ENCODE data around the gene DPP8. TPM values are rescaled to one million over a fixed set of nuclear protein-coding genes. Genes with fewer than 3 reads are reported as not detected.

Gene DPP8
- total RNA-seq, 5 donors from 2014 or later (not counting 1 experiment from before 2014, with no cell fraction given): 43.9 to 56.5 (median 49.9) TPM

- no peaks in the 10 kb centered on the region for H3K36me3 Mint-ChIP-seq
- H3K4me3 Mint-ChIP-seq: peak overlapping the region; percentile 26 to 93 (median 42)
- ATAC-seq (replicated peaks in 1 of 4) (no peak), DNase-seq (no peak)
- POLR2A ChIA-PET: no interaction called here
- H3K4me1 Mint-ChIP-seq: peaks cover 13 to 23% (median 15%) of the 10 kb centered on the region in 3 donors
- CTCF ChIA-PET: no interaction called here
- WGBS (ENCODE audit: insufficient coverage): 91% methylated on average over 9 of the region's 9 CpGs
- no peak overlapping the region for H3K4me3 ChIP-seq (ENCODE audit: control insufficient read depth in 1 of 2, extremely low read depth in 1 of 2, low read length in 1 of 2)
- peaks cover 0 to 22% of the 10 kb centered on the region in 2 experiments for H3K4me1 ChIP-seq (ENCODE audit: control insufficient read depth in 1 of 2, extremely low read depth in 1 of 2, insufficient read depth in 2 of 2, low read length in 2 of 2)
- peaks cover 57% of the 10 kb centered on the region in 2 donors for H3K27me3 Mint-ChIP-seq
- no peaks in the 10 kb centered on the region for H3K9me3 ChIP-seq
- H3K27ac Mint-ChIP-seq: no peak overlapping the region
- peaks cover 7 to 61% of the 10 kb centered on the region in 2 experiments for H3K27me3 ChIP-seq (replicated peaks in 1 of 2; ENCODE audit: control insufficient read depth in 2 of 2, extremely low read depth in 1 of 2, insufficient read depth in 2 of 2, low read length in 1 of 2)
- no peaks in the 10 kb centered on the region for H3K36me3 ChIP-seq (ENCODE audit: control insufficient read depth in 2 of 2, extremely low read depth in 1 of 2, insufficient read depth in 1 of 2, low read length in 1 of 2)
- no peaks in the 10 kb centered on the region for H3K9me3 Mint-ChIP-seq
- H3K27ac ChIP-seq (ENCODE audit: low read length): no peak overlapping the region
These were observed 93.4 kb downstream of the DPP8 start for GRCh38 chr15:65423976-65424679.

GRCh38 chr15:65423150-65423975, 94.1 kb downstream of the DPP8 start:
- peaks cover 62 to 65% of the 10 kb centered on the region in 2 donors for H3K27me3 Mint-ChIP-seq
- 28% methylated on average over 26 of the region's 28 CpGs for WGBS (ENCODE audit: insufficient coverage)
- H3K36me3 Mint-ChIP-seq: no peaks in the 10 kb centered on the region

GRCh38 chr15:65421360-65422215, 95.9 kb downstream of the DPP8 start:
- Mint-ChIP-seq H3K27me3 (peaks cover 73 to 80% of the 10 kb centered on the region in 2 donors), H3K27ac (no peak overlapping the region), H3K4me3 (peak overlapping the region; percentile 68 to 79 (median 78)), H3K36me3 (no peaks in the 10 kb centered on the region), H3K9me3 (no peaks in the 10 kb centered on the region), H3K4me1 (peaks cover 13 to 23% (median 15%) of the 10 kb centered on the region in 3 donors)
- Histone ChIP-seq H3K4me1 (ENCODE audit: control insufficient read depth in 1 of 2, extremely low read depth in 1 of 2, insufficient read depth in 2 of 2, low read length in 2 of 2) (peaks cover 0 to 22% of the 10 kb centered on the region in 2 experiments), H3K36me3 (ENCODE audit: control insufficient read depth in 2 of 2, extremely low read depth in 1 of 2, insufficient read depth in 1 of 2, low read length in 1 of 2) (no peaks in the 10 kb centered on the region), H3K27ac (ENCODE audit: low read length) (no peak overlapping the region), H3K27me3 (replicated peaks in 1 of 2; ENCODE audit: control insufficient read depth in 2 of 2, extremely low read depth in 1 of 2, insufficient read depth in 2 of 2, low read length in 1 of 2) (peaks cover 13 to 73% of the 10 kb centered on the region in 2 experiments), H3K4me3 (ENCODE audit: control insufficient read depth in 1 of 2, extremely low read depth in 1 of 2, low read length in 1 of 2) (peak overlapping the region in 1 of 2 donors; percentile 29), H3K9me3 (no peaks in the 10 kb centered on the region)
- DNase-seq (peak in 2 of 35 experiments; percentile 9 to 10), ATAC-seq (replicated peaks in 1 of 4) (peak in 2 of 4 experiments; percentile 19 to 23)
- ChIA-PET POLR2A (interaction anchor here (0.6 kb wide), 2 partner anchors 31 to 312 kb away, joined by 3 to 7 read pairs; no protein-coding TSS in a partner anchor), CTCF (interaction anchor here (0.5 to 1.1 kb wide), 4 partner anchors 9 to 227 kb away, joined by 3 to 4 read pairs (median 4); no protein-coding TSS in a partner anchor)
- WGBS (ENCODE audit: insufficient coverage): 2% methylated on average over 24 of the region's 39 CpGs

More at GRCh38 chr15:65423150-65423975, 94.1 kb downstream of the DPP8 start:
- Histone ChIP-seq H3K9me3 (no peaks in the 10 kb centered on the region), H3K27me3 (replicated peaks in 1 of 2; ENCODE audit: control insufficient read depth in 2 of 2, extremely low read depth in 1 of 2, insufficient read depth in 2 of 2, low read length in 1 of 2) (peaks cover 8 to 69% of the 10 kb centered on the region in 2 experiments), H3K36me3 (ENCODE audit: control insufficient read depth in 2 of 2, extremely low read depth in 1 of 2, insufficient read depth in 1 of 2, low read length in 1 of 2) (no peaks in the 10 kb centered on the region), H3K4me1 (ENCODE audit: control insufficient read depth in 1 of 2, extremely low read depth in 1 of 2, insufficient read depth in 2 of 2, low read length in 2 of 2) (peaks cover 0 to 22% of the 10 kb centered on the region in 2 experiments), H3K27ac (ENCODE audit: low read length) (no peak overlapping the region), H3K4me3 (ENCODE audit: control insufficient read depth in 1 of 2, extremely low read depth in 1 of 2, low read length in 1 of 2) (no peak overlapping the region)
- ATAC-seq (replicated peaks in 1 of 4) (no peak), DNase-seq (no peak)
- Mint-ChIP-seq H3K4me3 (peak overlapping the region; percentile 79 to 93 (median 80)), H3K9me3 (no peaks in the 10 kb centered on the region), H3K4me1 (peaks cover 13 to 23% (median 15%) of the 10 kb centered on the region in 3 donors), H3K27ac (peak overlapping the region in 1 of 2 donors; percentile 14)
- ChIA-PET CTCF (no interaction called here), POLR2A (no interaction called here)

GRCh38 chr15:65420975-65421359, 96.5 kb downstream of the DPP8 start:
- Histone ChIP-seq H3K4me3 (ENCODE audit: control insufficient read depth in 1 of 2, extremely low read depth in 1 of 2, low read length in 1 of 2) (no peak overlapping the region), H3K27me3 (replicated peaks in 1 of 2; ENCODE audit: control insufficient read depth in 2 of 2, extremely low read depth in 1 of 2, insufficient read depth in 2 of 2, low read length in 1 of 2) (peaks cover 13 to 73% of the 10 kb centered on the region in 2 experiments)

GRCh38 chr15:65418596-65418995, 98.9 kb downstream of the DPP8 start:
- no peak for ATAC-seq (replicated peaks in 1 of 4)
- H3K27me3 Mint-ChIP-seq: peaks cover 45 to 61% of the 10 kb centered on the region in 2 donors
- POLR2A ChIA-PET: no interaction called here

More at GRCh38 chr15:65420975-65421359, 96.5 kb downstream of the DPP8 start:
- WGBS (ENCODE audit: insufficient coverage): 37% methylated on average over 11 of the region's 17 CpGs
- Histone ChIP-seq H3K27ac (ENCODE audit: low read length) (no peak overlapping the region), H3K9me3 (no peaks in the 10 kb centered on the region), H3K36me3 (ENCODE audit: control insufficient read depth in 2 of 2, extremely low read depth in 1 of 2, insufficient read depth in 1 of 2, low read length in 1 of 2) (no peaks in the 10 kb centered on the region), H3K4me1 (ENCODE audit: control insufficient read depth in 1 of 2, extremely low read depth in 1 of 2, insufficient read depth in 2 of 2, low read length in 2 of 2) (peaks cover 0 to 22% of the 10 kb centered on the region in 2 experiments)
- H3K27me3 Mint-ChIP-seq: peaks cover 67 to 78% of the 10 kb centered on the region in 2 donors
- no peaks in the 10 kb centered on the region for H3K9me3 Mint-ChIP-seq
- H3K36me3 Mint-ChIP-seq: no peaks in the 10 kb centered on the region
- H3K4me1 Mint-ChIP-seq: peaks cover 13 to 23% (median 15%) of the 10 kb centered on the region in 3 donors
- DNase-seq (no peak), ATAC-seq (replicated peaks in 1 of 4) (no peak)
- H3K27ac Mint-ChIP-seq: no peak overlapping the region
- peak overlapping the region in 1 of 3 donors; percentile 79 for H3K4me3 Mint-ChIP-seq
- CTCF ChIA-PET: interaction anchor here (0.6 to 1.1 kb wide), 5 partner anchors 9 to 675 kb away, joined by 3 to 4 read pairs (median 3); no protein-coding TSS in a partner anchor
- POLR2A ChIA-PET: interaction anchor here (0.6 kb wide), 2 partner anchors 32 to 312 kb away, joined by 3 to 7 read pairs; no protein-coding TSS in a partner anchor

More at GRCh38 chr15:65418596-65418995, 98.9 kb downstream of the DPP8 start:
- no peak overlapping the region for H3K4me3 ChIP-seq (ENCODE audit: control insufficient read depth in 1 of 2, extremely low read depth in 1 of 2, low read length in 1 of 2)
- H3K4me1 Mint-ChIP-seq: peaks cover 13 to 18% (median 15%) of the 10 kb centered on the region in 3 donors
- H3K27ac ChIP-seq (ENCODE audit: low read length): no peak overlapping the region
- H3K36me3 ChIP-seq (ENCODE audit: control insufficient read depth in 2 of 2, extremely low read depth in 1 of 2, insufficient read depth in 1 of 2, low read length in 1 of 2): no peaks in the 10 kb centered on the region
- H3K4me3 Mint-ChIP-seq: no peak overlapping the region
- H3K9me3 ChIP-seq: no peaks in the 10 kb centered on the region
- peaks cover 13 to 73% of the 10 kb centered on the region in 2 experiments for H3K27me3 ChIP-seq (replicated peaks in 1 of 2; ENCODE audit: control insufficient read depth in 2 of 2, extremely low read depth in 1 of 2, insufficient read depth in 2 of 2, low read length in 1 of 2)
- no CpG with 5 or more reads among the region's 2 CpGs for WGBS (ENCODE audit: insufficient coverage)
- no peaks in the 10 kb centered on the region for H3K9me3 Mint-ChIP-seq
- peaks cover 0 to 22% of the 10 kb centered on the region in 2 experiments for H3K4me1 ChIP-seq (ENCODE audit: control insufficient read depth in 1 of 2, extremely low read depth in 1 of 2, insufficient read depth in 2 of 2, low read length in 2 of 2)
- CTCF ChIA-PET: no interaction called here
- H3K27ac Mint-ChIP-seq: no peak overlapping the region
- DNase-seq: no peak
- H3K36me3 Mint-ChIP-seq: no peaks in the 10 kb centered on the region

Measured in T-cell (primary cell).